ENCODE data around the gene CTNNA3. TPM values are rescaled to one million over a fixed set of nuclear protein-coding genes. Genes with fewer than 3 reads are reported as not detected.

Gene CTNNA3
- total RNA-seq, 2 donors from 2014 or later = 1.6 TPM; not detected in 1

DNA sequence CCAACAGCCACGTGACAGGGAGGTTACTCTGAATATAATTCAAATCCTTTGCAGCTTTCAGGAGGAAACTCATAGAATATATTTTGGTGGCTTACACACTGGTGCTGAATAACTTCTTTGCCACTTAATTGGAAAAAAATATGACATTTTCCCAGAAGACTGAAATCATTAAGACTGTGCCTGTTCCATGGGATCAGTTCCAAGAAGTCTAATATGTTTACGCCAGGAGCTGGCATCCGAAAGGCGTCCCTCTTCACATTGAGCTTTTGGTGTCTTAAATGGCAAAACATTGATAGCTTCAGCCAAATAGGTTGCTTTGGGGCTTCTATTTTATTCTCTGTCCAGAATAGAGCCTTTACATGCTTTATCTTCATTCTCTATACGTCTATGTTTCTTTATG, 1687.8 kb downstream of the CTNNA3 start:
- H3K27ac Mint-ChIP-seq = no peak overlapping the region
- ATAC-seq (no peak), DNase-seq (no peak)
- H3K9me3 ChIP-seq (ENCODE audit: control insufficient read depth, low read length, poor library complexity, severe bottlenecking) = no peaks in the 10 kb centered on the region
- H3K27me3 Mint-ChIP-seq = no peaks in the 10 kb centered on the region
- no peaks in the 10 kb centered on the region for H3K36me3 Mint-ChIP-seq (ENCODE audit: low read depth)
- no peak overlapping the region for H3K4me3 Mint-ChIP-seq
- no peaks in the 10 kb centered on the region for H3K4me1 Mint-ChIP-seq

DNA sequence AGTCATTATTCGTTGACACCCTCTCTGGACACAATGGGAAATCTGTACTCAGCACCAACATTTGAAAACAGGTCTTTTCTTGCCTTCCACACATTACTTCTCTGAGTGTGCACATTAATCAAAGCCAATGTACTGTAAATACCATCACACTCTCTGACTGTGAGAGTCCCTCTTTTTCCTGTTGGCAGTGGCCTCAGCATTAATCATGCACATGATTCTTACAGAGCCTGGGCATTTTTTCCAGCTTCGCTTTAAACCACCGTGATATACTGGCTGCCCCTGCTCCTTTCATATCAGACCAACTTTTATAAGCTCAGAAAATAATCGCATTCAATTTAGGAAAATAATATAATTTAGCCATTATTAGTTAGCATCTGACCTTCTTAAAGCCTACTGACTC, 1689.6 kb downstream of the CTNNA3 start:
- Mint-ChIP-seq H3K4me1 (no peaks in the 10 kb centered on the region), H3K4me3 (no peak overlapping the region), H3K36me3 (ENCODE audit: low read depth) (no peaks in the 10 kb centered on the region), H3K27me3 (no peaks in the 10 kb centered on the region), H3K27ac (no peak overlapping the region)
- no peak for ATAC-seq
- no peaks in the 10 kb centered on the region for H3K9me3 ChIP-seq (ENCODE audit: control insufficient read depth, low read length, poor library complexity, severe bottlenecking)
- DNase-seq = no peak

DNA sequence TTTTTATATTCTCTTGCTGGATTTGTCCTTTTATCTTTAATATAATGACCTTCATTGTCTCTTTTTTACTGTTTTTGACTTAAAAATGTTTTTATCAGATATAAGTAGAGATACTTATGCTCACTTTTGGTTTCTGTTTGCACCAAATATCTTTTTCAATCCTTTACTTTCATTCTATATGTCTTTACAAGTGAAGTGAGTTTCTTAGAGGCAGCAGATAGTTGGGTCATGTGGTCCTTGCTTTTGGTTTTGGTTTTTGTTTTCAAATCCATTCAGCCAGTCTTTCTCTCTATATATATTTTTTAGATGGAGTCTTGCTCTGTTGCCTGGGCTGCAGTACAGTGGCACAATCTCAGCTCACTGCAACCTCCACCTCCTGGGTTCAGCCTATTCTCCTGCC, 1702.5 kb downstream of the CTNNA3 start:
- no peak for DNase-seq
- Mint-ChIP-seq H3K4me1 (no peaks in the 10 kb centered on the region), H3K4me3 (no peak overlapping the region), H3K27me3 (no peaks in the 10 kb centered on the region), H3K36me3 (ENCODE audit: low read depth) (no peaks in the 10 kb centered on the region), H3K27ac (no peak overlapping the region)
- no peaks in the 10 kb centered on the region for H3K9me3 ChIP-seq (ENCODE audit: control insufficient read depth, low read length, poor library complexity, severe bottlenecking)
- no peak for ATAC-seq

DNA sequence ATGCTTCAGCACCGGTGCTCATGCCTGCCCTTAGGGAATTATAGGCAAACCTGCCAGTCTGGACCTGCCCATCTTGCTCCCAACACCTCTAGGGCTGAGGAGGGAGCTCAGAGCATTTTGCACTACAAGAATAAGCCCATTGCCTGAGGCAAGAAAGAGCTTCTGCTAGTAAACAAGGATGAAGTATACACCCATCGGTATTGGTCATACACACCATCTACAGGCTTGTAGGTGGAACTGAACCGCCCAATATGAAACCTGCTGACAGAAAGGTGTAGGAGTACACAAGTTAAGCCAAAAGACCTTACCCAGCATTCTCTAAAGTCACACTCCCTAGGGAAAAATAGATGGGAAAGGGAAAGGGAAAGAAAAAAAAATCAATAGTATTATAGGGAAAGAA, 1727.1 kb downstream of the CTNNA3 start:
- H3K27me3 Mint-ChIP-seq = no peaks in the 10 kb centered on the region
- ATAC-seq = no peak

DNA sequence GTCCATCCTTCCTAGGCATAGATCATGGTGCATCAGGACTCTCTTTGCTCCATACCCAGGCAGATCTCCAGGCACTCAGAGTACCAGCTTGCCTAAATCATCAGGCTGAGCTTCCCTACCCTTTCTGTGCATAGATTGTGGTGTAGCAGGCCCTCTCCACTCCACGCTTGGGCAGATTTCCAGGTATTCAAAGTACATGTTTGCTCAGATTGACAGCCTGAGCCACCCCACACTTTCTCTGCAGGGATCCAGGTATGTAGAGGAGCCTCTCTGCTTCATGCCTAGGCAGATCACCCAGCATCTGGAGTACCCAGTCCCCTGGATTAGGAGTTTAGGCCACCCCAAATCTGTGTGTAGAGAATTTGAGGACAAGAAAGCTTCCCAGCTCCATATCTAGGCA, 1727.6 kb downstream of the CTNNA3 start:
- DNase-seq (no peak), ATAC-seq (no peak)
- H3K4me3 Mint-ChIP-seq = no peak overlapping the region
- H3K27me3 Mint-ChIP-seq = no peaks in the 10 kb centered on the region
- H3K27ac Mint-ChIP-seq = no peak overlapping the region
- H3K4me1 Mint-ChIP-seq = no peaks in the 10 kb centered on the region
- H3K9me3 ChIP-seq (ENCODE audit: control insufficient read depth, low read length, poor library complexity, severe bottlenecking) = no peaks in the 10 kb centered on the region
- no peaks in the 10 kb centered on the region for H3K36me3 Mint-ChIP-seq (ENCODE audit: low read depth)

More for the DNA sequence above, 1727.1 kb downstream of the CTNNA3 start:
- H3K4me3 Mint-ChIP-seq = no peak overlapping the region
- H3K4me1 Mint-ChIP-seq = no peaks in the 10 kb centered on the region
- no peak overlapping the region for H3K27ac Mint-ChIP-seq
- H3K36me3 Mint-ChIP-seq (ENCODE audit: low read depth) = no peaks in the 10 kb centered on the region
- no peak for DNase-seq
- H3K9me3 ChIP-seq (ENCODE audit: control insufficient read depth, low read length, poor library complexity, severe bottlenecking) = no peaks in the 10 kb centered on the region

DNA sequence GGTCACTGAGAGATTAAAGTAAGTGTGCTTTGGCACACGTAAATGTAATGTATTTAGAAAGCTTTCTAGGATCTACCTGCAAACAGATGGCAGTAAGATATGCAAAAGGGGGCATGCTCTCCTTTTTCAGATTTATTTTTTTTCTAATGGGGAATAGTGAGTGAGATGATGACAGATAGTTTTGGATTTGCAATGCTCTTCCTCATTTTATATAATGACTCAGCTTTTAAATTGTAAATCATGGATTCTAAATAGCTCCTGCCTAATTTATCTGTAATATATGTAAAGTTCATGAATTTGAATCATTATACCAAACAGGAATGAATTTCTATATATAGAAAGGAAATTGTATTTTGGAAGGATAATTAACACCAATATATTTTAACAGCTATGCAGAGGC, 1731.8 kb downstream of the CTNNA3 start:
- H3K36me3 Mint-ChIP-seq (ENCODE audit: low read depth) = no peaks in the 10 kb centered on the region
- no peaks in the 10 kb centered on the region for H3K9me3 ChIP-seq (ENCODE audit: control insufficient read depth, low read length, poor library complexity, severe bottlenecking)
- H3K27ac Mint-ChIP-seq = no peak overlapping the region
- no peaks in the 10 kb centered on the region for H3K4me1 Mint-ChIP-seq
- DNase-seq (no peak), ATAC-seq (no peak)
- no peak overlapping the region for H3K4me3 Mint-ChIP-seq
- H3K27me3 Mint-ChIP-seq = no peaks in the 10 kb centered on the region

DNA sequence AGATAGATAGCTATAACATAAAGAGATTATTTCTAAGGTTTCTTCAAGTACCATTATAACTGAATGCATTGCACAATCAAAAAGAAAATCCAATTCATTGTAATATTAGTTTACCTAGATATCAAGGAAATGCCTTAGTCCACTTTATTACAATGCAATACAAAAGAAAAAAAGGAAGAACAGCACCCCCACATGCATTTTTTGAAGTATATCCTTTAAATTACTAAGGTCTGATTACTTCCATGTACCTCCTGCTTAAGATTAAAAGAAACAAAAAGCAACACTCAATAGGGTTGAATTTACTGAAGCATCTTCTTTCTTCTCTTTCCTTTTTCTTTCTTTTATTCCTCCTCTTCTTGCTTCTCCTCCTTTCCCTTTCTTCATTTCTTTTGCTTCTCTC, 1743.9 kb downstream of the CTNNA3 start:
- H3K4me1 Mint-ChIP-seq = no peaks in the 10 kb centered on the region
- no peaks in the 10 kb centered on the region for H3K27me3 Mint-ChIP-seq
- H3K27ac Mint-ChIP-seq = no peak overlapping the region
- DNase-seq (no peak), ATAC-seq (no peak)
- H3K36me3 Mint-ChIP-seq (ENCODE audit: low read depth) = no peaks in the 10 kb centered on the region
- no peak overlapping the region for H3K4me3 Mint-ChIP-seq
- no peaks in the 10 kb centered on the region for H3K9me3 ChIP-seq (ENCODE audit: control insufficient read depth, low read length, poor library complexity, severe bottlenecking)

DNA sequence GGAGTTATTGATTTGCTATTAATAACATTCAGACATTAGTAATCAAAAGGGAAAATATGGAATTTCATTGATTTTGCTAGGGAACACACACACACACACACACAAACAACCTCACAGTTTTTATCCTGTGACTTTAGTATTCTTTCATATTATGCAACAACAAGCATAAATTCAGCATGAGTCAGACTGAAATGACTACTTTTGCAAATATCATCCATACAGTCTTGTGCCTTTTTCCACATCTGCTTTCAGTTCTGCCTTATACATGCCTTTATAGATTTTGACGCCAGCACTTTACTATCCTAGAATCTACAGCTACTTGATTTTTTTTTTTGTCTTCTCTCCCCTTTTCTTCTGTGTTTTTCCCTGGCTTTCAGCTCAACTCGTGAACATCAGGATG, 1745.9 kb downstream of the CTNNA3 start:
- H3K9me3 ChIP-seq (ENCODE audit: control insufficient read depth, low read length, poor library complexity, severe bottlenecking) = no peaks in the 10 kb centered on the region
- Mint-ChIP-seq H3K4me3 (no peak overlapping the region), H3K27me3 (no peaks in the 10 kb centered on the region), H3K27ac (no peak overlapping the region), H3K36me3 (ENCODE audit: low read depth) (no peaks in the 10 kb centered on the region), H3K4me1 (no peaks in the 10 kb centered on the region)
- DNase-seq (no peak), ATAC-seq (no peak)

DNA sequence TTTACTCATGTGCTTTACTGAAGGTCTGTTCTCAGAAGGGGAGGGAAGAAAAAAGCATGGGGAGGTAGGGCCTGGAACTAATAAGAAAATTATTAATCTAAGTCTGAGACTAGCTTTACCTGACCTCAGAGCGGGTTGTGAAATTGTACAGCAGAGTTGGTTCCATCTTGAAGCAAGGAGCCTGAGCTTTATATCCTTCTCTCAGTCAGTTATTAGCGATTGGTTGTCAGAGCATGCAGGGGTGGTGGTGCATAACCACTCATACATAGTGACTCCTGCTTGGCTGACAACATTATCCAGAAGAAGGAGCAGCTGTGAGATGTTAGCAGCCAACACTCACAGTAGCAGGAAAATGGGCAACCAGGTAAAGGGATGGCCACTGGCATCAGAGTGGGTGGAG, 1746.5 kb downstream of the CTNNA3 start:
- DNase-seq = no peak
- no peak overlapping the region for H3K4me3 Mint-ChIP-seq
- H3K36me3 Mint-ChIP-seq (ENCODE audit: low read depth) = no peaks in the 10 kb centered on the region
- no peaks in the 10 kb centered on the region for H3K27me3 Mint-ChIP-seq
- no peak overlapping the region for H3K27ac Mint-ChIP-seq
- no peak for ATAC-seq
- no peaks in the 10 kb centered on the region for H3K9me3 ChIP-seq (ENCODE audit: control insufficient read depth, low read length, poor library complexity, severe bottlenecking)
- no peaks in the 10 kb centered on the region for H3K4me1 Mint-ChIP-seq

DNA sequence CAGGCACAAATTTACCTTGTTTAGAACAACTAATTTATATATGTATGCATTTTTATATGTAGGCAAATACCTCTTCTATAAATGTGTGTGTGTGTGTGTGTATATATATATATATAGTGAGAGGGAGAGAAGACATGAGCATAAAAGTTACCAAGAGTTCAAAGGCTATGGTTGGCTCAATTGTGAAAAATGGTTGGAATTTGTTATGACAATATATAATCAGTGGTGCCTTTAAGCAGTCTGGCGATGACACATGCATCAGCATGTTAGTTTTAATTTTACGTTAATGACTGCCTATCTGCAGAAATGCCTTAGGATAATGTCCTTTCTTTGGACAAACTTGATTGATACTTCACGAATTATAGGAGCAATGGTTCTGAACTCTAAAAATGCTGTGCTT, 1750.9 kb downstream of the CTNNA3 start:
- H3K4me1 Mint-ChIP-seq = no peaks in the 10 kb centered on the region
- no peaks in the 10 kb centered on the region for H3K9me3 ChIP-seq (ENCODE audit: control insufficient read depth, low read length, poor library complexity, severe bottlenecking)
- H3K4me3 Mint-ChIP-seq = no peak overlapping the region
- DNase-seq = no peak
- H3K27ac Mint-ChIP-seq = no peak overlapping the region
- no peaks in the 10 kb centered on the region for H3K36me3 Mint-ChIP-seq (ENCODE audit: low read depth)
- no peak for ATAC-seq
- H3K27me3 Mint-ChIP-seq = no peaks in the 10 kb centered on the region

DNA sequence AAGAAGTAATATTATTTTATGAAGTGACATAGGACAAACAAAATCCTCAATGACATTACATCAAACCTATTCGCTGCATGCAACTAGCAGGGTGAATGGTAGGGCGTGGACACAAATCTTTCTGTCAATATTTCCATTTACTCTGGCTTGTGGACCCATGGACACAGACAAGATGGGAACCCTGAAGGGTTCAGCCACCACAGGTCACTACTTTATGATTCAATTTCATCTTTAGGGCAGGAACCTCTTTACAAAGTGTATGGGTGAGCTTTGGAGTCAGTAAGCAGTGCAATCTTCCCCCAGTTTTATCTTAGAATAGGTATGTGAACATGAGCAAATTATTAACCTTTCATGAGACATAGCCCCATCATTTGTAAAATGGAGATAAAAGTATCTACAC, 1752.5 kb downstream of the CTNNA3 start:
- no peak for DNase-seq
- no peak overlapping the region for H3K27ac Mint-ChIP-seq
- H3K4me3 Mint-ChIP-seq = no peak overlapping the region
- H3K27me3 Mint-ChIP-seq = no peaks in the 10 kb centered on the region
- no peaks in the 10 kb centered on the region for H3K36me3 Mint-ChIP-seq (ENCODE audit: low read depth)
- no peaks in the 10 kb centered on the region for H3K4me1 Mint-ChIP-seq
- no peaks in the 10 kb centered on the region for H3K9me3 ChIP-seq (ENCODE audit: control insufficient read depth, low read length, poor library complexity, severe bottlenecking)
- ATAC-seq = no peak

DNA sequence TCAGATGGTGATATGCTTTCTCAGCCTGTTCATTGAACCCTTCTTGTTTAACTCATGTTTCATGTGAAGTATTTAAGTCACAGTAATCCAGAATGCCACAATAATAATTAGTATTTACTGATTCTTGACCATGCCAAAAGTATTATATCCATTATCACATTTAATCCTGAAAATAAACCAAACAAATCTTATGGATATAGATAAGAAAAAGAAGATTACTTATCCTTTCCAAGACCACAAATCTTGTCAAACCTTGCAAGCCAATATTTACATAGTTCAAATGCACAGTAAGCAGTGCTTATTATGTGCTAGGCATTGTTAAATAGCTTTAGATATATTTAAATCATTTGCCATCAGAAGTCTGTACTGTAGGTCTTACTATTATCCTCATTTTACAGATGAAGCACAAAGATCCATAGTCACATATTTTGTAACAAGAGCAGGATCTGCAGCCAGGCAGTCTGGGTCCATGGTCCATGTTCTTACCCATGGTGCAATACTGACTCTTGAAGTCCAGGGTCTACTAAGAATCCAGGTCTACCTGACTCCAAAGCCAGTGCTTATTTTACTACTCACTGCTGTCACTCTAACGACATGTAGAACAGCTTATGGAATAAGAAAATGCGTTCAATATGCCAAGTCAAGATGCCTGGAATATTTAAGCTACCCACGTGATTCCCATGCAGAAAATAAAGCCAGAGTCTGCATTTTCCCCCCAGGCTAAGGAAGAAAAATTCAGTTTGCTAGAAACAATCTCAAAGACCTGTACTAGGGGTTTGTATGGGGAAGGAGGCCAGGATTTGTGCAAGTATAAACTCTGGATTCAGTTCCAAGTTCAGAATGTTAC, 1755.0 kb downstream of the CTNNA3 start:
- no peaks in the 10 kb centered on the region for H3K36me3 Mint-ChIP-seq (ENCODE audit: low read depth)
- no peak overlapping the region for H3K27ac Mint-ChIP-seq
- no peaks in the 10 kb centered on the region for H3K4me1 Mint-ChIP-seq
- no peaks in the 10 kb centered on the region for H3K9me3 ChIP-seq (ENCODE audit: control insufficient read depth, low read length, poor library complexity, severe bottlenecking)
- H3K27me3 Mint-ChIP-seq = no peaks in the 10 kb centered on the region
- ATAC-seq = no peak
- DNase-seq = no peak
- no peak overlapping the region for H3K4me3 Mint-ChIP-seq

DNA sequence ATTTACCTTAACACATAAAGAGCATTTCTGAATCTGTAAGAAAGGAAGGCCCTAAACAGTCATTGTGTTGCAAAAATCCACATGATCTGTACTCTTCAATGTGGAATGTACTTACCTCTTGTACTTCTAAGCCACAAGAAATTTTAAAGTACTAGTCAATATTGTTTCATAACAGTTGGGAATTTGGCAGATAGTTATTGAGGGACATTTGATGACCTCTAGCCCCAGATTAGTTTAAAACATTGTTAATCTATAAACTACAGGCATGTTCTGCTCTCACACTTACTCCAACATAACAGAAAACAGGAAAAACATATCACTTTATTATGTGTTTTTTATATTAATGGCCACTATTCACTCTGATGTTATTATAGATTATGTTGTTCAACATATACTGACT, 1755.9 kb downstream of the CTNNA3 start:
- Mint-ChIP-seq H3K27me3 (no peaks in the 10 kb centered on the region), H3K4me1 (no peaks in the 10 kb centered on the region), H3K36me3 (ENCODE audit: low read depth) (no peaks in the 10 kb centered on the region), H3K4me3 (no peak overlapping the region), H3K27ac (no peak overlapping the region)
- ATAC-seq = no peak
- H3K9me3 ChIP-seq (ENCODE audit: control insufficient read depth, low read length, poor library complexity, severe bottlenecking) = no peaks in the 10 kb centered on the region
- DNase-seq = no peak

DNA sequence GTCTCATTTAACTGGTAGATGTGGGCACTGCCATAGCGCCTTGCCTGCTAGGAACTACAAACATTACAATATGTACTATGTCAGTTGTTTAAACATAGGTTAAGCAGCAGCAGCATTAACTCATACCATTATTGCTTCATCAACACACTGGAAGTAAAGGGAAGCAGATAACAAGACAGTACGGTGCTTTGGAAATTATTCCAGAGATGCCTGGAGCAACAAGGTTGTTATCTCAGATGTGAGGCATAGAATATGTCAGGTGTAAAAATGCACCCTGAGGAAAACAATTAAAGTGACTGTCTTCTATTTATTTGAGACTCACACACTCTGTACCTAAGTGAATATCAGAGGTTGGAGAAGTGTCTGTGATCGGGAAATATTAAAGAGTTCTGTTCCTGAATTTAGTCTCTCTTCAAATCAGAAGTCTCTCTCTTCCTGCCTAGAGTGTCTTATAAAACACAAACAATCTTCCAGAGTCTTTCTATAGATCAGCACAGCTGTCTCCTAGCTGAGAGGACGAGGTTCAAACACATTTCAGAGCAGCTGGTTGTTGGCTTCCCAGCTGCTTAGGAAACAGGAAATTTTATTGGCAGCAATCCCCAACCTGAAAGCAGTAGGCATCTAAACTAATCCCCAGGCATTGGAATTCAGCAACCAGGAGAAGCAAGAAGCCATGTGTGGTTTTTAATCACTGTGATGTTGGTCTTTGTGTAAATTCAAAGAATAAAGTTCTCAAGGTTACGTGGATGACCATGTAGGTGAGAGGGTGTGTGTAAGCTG, 1764.5 kb downstream of the CTNNA3 start:
- Mint-ChIP-seq H3K4me1 (no peaks in the 10 kb centered on the region), H3K4me3 (no peak overlapping the region), H3K36me3 (ENCODE audit: low read depth) (no peaks in the 10 kb centered on the region), H3K27ac (no peak overlapping the region), H3K27me3 (no peaks in the 10 kb centered on the region)
- no peak for DNase-seq
- no peak for ATAC-seq
- no peaks in the 10 kb centered on the region for H3K9me3 ChIP-seq (ENCODE audit: control insufficient read depth, low read length, poor library complexity, severe bottlenecking)

Measured in T-helper 17 cell (primary cell).